Embryonic facial prominence (tissue), 1 donor: ENCODE data around the gene MRPL27.
A peak's percentile ranks its signal among the peaks of the same experiment; 100 is the strongest.

Experiments used
- DNase-seq: peaks from one replicate; pipeline ENCODE4 v3.0.0-alpha.2; 2016; ENCODE audit errors: extremely low spot score

MRPL27 gene

GRCh38 chr17:50386510-50386909, 13.5 kb upstream of the MRPL27 start:
- DNase-seq = no peak

GRCh38 chr17:50382931-50383330, 9.9 kb upstream of the MRPL27 start:
- no peak for DNase-seq

GRCh38 chr17:50381920-50382319, 8.9 kb upstream of the MRPL27 start:
- no peak for DNase-seq

- DNase-seq = no peak
Measured at GRCh38 chr17:50381260-50381815, 8.4 kb upstream of the MRPL27 start.

- no peak for DNase-seq
Measured at GRCh38 chr17:50380369-50381259, 7.6 kb upstream of the MRPL27 start.

GRCh38 chr17:50379351-50380132, 6.6 kb upstream of the MRPL27 start:
- DNase-seq = no peak

- DNase-seq = no peak
Measured at GRCh38 chr17:50375858-50376538, 3.0 kb upstream of the MRPL27 start.

GRCh38 chr17:50373705-50374104, 721 bp upstream of the MRPL27 start:
- no peak for DNase-seq

- DNase-seq = no peak
Measured at GRCh38 chr17:50372222-50372757, 694 bp downstream of the MRPL27 start.

- DNase-seq = no peak
Measured at GRCh38 chr17:50371526-50371925, 1.5 kb downstream of the MRPL27 start.

GRCh38 chr17:50370052-50370451, 2.9 kb downstream of the MRPL27 start:
- no peak for DNase-seq

GRCh38 chr17:50367401-50367800, 5.6 kb downstream of the MRPL27 start:
- DNase-seq = no peak

GRCh38 chr17:50365649-50366393, 7.2 kb downstream of the MRPL27 start:
- DNase-seq = no peak

- no peak for DNase-seq
Measured at GRCh38 chr17:50365165-50365564, 7.8 kb downstream of the MRPL27 start.

- DNase-seq = no peak
Measured at GRCh38 chr17:50364715-50365114, 8.3 kb downstream of the MRPL27 start.

- DNase-seq = no peak
Measured at GRCh38 chr17:50364061-50364458, 8.9 kb downstream of the MRPL27 start.

- DNase-seq = no peak
Measured at GRCh38 chr17:50363217-50364060, 9.5 kb downstream of the MRPL27 start.

GRCh38 chr17:50362661-50363060, 10.3 kb downstream of the MRPL27 start:
- DNase-seq = no peak

GRCh38 chr17:50361561-50362480, 11.2 kb downstream of the MRPL27 start:
- DNase-seq = peak; percentile 28
